ENCODE data around the gene FOXJ3.

DNA sequence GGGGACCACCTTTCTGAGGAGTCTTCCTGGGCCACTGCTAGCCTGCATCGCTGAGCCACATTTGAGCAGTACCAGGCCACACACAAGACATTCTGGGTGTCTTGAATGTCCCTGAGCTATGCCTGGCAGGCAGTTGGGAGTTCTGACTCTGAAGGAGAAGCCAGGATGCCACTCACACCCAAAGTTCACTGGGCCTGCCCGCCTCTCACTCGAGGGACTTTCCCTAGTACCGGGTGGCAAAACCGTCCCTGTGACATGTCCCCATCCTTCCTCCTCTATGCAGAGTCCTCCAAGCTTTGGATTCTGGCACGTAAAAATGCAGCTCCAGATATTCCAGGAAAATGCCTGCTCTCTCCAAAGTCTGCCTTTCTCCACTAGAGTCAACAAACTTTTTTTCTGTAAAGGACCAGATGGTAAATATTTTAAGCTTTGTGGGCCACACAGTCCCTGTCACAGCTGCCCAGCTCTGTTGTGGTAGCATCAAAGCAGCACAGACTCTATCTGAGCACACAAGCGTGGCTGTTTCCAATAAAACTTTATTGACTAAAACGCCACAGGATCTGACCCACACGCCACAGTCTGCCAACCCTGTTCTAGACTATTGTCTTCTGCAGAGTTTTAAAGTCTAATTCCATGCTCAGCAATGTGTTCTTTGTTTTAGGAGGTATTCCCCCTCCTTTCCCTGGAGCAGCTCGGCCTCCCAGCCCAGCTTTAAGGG lies 201.1 kb downstream of the FOXJ3 start:
- TF ChIP-seq SP1 (IDR thresholded peaks at IDR 0.05; ENCODE audit: low read depth) (no peak), POLR2A (IDR thresholded peaks at IDR 0.05; ENCODE audit: borderline replicate concordance, extremely low read depth, insufficient read depth, insufficient read length) (no peak), YY1 (IDR thresholded peaks at IDR 0.05; ENCODE audit: extremely low read depth, insufficient replicate concordance, low read depth, low read length) (no peak), POLR2AphosphoS5 (IDR thresholded peaks at IDR 0.05; ENCODE audit: low read depth, low read length) (no peak), EZH2phosphoT487 (IDR thresholded peaks at IDR 0.05; ENCODE audit: borderline replicate concordance) (no peak), EGR1 (IDR thresholded peaks at IDR 0.05; ENCODE audit: low read depth) (no peak)
- TF ChIP-seq, protein P1, sequence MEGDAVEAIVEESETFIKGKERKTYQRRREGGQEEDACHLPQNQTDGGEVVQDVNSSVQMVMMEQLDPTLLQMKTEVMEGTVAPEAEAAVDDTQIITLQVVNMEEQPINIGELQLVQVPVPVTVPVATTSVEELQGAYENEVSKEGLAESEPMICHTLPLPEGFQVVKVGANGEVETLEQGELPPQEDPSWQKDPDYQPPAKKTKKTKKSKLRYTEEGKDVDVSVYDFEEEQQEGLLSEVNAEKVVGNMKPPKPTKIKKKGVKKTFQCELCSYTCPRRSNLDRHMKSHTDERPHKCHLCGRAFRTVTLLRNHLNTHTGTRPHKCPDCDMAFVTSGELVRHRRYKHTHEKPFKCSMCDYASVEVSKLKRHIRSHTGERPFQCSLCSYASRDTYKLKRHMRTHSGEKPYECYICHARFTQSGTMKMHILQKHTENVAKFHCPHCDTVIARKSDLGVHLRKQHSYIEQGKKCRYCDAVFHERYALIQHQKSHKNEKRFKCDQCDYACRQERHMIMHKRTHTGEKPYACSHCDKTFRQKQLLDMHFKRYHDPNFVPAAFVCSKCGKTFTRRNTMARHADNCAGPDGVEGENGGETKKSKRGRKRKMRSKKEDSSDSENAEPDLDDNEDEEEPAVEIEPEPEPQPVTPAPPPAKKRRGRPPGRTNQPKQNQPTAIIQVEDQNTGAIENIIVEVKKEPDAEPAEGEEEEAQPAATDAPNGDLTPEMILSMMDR (IDR thresholded peaks at IDR 0.05 in 2 of 3, conservative IDR thresholded peaks at IDR 0.05 in 1 of 3; ENCODE audit: borderline replicate concordance in 1 of 3, insufficient read depth in 1 of 3, low read depth in 2 of 3, low read length in 2 of 3): no peak
